ENCODE data around the gene RASD2.
A peak's percentile ranks its signal among the peaks of the same experiment; 100 is the strongest.

Gene RASD2

DNA sequence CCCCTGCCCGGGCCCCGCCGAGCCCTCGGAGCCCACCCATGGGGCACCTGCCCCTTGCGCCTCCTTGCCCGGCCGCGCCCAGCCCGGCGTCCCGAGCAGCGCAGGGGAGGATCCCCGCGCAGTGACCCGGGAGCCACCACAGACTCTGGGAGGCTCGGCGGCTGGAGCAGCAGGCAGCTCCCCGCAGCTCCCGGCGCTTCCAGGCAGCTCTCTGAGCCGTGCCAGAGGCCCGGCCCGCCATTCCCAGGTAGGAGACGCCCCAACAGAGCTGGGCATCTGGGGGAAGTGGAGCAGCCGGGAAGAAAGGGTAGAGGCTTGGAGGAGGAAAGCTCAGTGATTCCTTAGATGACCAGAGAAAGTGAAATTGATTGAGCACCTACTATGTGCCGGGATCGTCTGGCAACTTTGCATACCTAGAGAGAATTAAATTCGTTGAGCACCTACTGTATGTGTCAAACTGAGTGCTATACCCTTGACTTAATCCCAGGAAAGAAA, 670 bp downstream of the RASD2 start:
- peak; percentile 50 for DNase-seq (ENCODE audit: low spot score)

DNA sequence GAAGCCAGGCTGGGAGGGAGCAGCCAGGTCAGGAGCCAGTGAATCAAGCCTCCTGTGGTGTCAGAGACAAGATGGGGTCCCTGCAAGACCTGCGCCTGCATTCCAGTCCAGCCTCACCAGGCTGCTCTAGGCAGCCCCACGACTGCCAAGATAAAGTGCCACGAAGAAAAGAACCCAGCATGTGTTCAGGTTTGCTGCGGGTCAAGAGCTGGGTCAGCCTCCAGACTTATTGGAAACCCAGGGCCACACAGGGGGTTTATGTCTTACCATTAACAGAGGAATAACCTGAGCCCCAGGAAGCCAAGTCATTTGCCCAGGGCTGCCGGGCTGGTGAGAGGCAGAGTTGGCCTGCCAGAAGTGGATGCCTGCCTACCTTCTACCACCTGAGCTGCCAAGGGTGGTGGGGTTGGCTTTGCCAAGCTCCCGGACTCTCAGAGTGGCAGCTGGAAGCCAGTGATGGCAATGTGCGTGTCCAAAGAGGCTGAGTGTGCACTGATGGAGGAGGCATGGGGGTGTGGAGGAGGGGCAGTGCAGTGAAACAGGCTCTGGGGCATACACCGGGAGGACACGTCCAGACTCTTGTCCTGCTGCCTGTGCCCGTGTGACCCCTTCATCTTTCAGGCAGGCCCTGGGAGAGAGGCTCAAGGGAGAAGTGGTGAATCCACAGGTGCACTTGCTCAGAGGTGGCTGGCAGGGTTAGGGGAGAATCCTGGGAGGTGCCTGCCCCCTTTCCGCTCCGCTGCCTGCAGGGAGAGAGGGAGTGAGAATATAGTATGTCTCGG, 1.7 kb downstream of the RASD2 start:
- no peak for DNase-seq (ENCODE audit: low spot score)

DNA sequence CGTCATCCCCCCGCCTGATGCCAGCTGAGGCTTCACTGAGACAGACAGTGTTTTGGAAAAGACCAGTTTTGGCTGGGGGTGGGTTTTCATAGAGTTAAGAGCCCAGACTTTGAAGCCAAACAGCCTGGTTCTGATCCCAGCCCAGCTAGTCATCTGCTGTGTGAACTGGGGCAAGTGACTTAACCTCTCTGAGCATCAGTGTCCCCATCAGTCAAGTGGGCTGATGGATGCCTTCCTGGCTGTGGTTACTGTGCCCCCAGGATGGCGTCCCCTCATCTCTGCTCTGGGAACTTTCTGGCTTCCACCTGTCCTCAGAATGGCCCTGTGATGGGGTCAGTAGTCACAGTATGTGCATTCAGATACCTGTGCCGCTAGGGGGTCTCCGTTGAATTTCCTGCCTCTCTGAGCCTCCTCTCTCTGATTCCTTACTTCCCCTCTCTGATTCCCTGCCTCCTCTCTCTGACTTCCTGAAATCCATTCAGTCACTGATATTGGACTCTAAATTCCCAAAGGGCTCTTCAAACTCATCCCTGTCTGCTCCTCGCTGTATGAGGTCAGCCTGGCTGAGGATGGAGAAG, 2.4 kb downstream of the RASD2 start:
- DNase-seq (ENCODE audit: low spot score): no peak

DNA sequence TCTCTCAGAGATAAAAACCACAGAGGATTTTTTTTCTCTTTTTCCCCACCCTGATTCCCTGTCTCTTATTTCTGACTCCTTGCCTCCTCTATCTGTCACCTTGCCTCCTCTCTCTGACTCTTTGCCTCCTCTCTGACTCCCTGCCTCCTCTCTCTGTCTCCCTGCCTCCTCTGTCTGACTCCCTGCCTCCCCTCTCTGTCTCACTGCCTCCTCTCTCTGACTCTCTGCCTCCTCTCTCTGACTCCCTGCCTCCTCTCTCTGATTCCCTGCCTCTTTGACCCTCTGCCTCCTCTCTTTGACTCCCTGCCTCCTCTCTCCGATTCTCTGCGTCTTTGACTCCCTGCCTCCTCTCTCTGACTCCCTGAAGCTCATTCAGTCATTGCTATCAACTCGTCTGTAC, 3.1 kb downstream of the RASD2 start:
- DNase-seq (ENCODE audit: low spot score): no peak

DNA sequence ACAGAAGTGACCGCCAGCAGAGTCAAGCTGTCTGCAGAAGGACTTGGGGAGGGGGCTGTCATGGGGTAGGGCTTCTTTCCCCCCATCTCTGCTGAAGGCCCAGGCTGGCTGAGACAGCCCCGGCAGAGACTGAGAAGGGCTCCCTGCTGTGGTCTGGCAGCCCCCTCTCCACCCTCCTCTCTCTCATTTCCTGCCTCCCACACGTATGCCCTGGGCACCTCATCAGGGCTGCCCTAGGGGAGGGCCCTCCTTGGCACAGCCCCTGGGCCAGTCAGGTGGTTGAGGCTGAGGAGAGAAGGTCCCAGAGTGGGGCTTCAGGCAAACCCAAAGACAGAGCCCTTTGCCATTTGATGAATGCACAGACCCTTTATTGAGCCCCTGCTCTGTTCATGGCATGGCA, 3.6 kb downstream of the RASD2 start:
- DNase-seq (ENCODE audit: low spot score): no peak

DNA sequence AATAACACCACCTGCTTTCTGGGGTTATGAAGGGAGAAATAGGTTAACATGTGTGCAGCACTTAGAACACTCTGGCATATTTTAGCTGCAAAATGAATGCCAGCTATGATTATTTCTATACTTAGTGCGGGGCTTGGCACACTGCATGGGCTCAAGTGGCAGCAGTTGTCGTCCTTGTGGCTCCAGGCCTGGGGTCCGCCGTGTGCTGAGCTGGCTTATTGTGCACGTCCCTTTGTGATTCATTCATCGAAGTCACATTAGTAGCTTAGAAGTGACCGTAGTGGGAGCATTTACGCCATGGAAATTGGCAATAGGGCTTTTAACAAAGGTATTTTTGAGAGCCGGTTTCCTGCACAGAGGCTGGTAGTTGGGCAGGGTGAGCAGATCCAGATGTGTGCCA, 4.2 kb downstream of the RASD2 start:
- no peak for DNase-seq (ENCODE audit: low spot score)

DNA sequence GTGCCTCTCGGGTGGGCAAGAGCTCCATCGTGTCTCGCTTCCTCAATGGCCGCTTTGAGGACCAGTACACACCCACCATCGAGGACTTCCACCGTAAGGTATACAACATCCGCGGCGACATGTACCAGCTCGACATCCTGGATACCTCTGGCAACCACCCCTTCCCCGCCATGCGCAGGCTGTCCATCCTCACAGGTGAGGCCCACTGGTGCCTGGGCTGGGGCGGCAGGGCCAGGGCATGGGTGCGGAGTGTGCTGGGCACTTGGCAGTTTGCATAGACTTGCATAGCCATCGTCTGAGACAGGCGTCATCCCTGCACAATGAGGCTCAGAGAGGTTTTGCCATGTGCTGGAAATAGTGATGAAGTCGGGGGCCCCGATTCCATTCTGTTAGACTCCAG, 6.3 kb downstream of the RASD2 start:
- DNase-seq (ENCODE audit: low spot score): no peak

DNA sequence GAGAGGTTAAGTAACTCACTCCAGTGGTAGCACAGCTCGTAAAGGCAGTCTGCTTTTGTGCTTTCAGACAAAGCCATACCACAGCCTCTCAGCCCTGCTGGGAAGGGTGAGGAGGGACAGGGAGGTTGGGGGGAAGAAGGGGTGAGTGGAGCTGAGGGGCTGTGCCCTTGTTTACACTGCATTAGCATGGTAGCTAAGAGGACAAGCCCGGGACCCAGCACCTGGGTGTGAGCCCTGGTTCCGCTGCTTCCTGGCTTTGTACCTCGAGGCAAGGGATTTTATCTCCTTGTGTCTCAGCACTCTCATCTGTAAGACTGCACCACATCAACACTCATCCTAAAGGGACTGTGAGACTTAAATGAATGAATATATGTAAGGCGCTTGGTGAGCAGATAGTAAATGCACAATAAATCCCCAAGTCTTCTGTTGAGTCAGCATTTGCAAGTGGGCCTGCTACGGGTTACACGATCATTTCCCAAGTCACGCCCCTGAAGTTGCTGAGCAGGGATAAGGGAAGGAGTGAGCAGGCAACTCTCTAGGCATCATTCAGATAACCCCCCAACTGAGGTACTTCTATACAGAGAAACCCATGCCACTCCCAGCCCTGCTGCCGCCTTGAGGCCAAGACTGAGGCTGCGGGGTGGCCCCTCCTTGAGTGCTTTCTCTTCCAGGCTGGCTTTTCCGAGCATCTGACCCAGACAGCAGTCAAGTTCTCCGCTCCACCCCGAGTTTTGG, 7.5 kb downstream of the RASD2 start:
- peak; percentile 75 for DNase-seq (ENCODE audit: low spot score)

DNA sequence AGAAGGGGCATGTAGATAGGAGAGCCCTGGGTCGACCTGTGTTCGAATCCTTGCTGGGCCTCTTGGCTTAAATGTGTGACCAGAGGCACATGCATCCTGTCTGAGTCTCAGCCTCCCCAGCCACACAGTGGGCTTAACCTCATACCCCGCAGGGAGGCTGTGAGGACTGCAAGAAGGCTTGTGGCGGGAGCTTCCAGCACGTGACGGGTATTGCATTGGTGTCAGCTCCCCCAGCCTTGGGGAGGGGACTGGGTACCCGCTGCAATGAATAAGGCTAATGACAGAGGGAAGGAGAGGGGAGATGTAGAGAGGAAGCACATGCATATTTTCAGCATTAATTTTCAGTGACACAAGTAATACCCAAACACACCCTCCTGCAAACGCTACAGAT, 8.1 kb downstream of the RASD2 start:
- no peak for DNase-seq (ENCODE audit: low spot score)

DNA sequence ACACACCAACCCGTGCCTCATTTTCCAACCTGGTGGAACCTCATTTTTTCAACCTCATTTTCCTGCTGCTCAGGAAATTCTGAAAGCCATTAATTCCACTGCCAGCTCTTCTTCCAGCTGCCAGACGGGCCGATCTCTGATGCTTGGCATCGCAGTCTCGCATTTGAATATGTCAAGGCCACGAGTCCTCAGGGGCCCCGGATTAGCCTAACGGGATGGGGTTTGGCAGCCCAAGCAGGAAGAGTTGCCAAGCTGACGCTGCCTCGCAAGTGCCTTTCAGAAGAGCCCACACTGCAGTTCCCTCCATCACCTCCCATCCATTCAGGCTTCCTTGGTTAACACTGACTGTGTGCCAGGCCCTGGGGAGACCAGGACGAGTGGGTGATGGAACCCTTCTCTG, 8.7 kb downstream of the RASD2 start:
- no peak for DNase-seq (ENCODE audit: low spot score)

DNA sequence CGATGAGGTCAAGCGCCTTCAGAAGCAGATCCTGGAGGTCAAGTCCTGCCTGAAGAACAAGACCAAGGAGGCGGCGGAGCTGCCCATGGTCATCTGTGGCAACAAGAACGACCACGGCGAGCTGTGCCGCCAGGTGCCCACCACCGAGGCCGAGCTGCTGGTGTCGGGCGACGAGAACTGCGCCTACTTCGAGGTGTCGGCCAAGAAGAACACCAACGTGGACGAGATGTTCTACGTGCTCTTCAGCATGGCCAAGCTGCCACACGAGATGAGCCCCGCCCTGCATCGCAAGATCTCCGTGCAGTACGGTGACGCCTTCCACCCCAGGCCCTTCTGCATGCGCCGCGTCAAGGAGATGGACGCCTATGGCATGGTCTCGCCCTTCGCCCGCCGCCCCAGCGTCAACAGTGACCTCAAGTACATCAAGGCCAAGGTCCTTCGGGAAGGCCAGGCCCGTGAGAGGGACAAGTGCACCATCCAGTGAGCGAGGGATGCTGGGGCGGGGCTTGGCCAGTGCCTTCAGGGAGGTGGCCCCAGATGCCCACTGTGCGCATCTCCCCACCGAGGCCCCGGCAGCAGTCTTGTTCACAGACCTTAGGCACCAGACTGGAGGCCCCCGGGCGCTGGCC, 11.0 kb downstream of the RASD2 start:
- DNase-seq (ENCODE audit: low spot score): no peak

DNA sequence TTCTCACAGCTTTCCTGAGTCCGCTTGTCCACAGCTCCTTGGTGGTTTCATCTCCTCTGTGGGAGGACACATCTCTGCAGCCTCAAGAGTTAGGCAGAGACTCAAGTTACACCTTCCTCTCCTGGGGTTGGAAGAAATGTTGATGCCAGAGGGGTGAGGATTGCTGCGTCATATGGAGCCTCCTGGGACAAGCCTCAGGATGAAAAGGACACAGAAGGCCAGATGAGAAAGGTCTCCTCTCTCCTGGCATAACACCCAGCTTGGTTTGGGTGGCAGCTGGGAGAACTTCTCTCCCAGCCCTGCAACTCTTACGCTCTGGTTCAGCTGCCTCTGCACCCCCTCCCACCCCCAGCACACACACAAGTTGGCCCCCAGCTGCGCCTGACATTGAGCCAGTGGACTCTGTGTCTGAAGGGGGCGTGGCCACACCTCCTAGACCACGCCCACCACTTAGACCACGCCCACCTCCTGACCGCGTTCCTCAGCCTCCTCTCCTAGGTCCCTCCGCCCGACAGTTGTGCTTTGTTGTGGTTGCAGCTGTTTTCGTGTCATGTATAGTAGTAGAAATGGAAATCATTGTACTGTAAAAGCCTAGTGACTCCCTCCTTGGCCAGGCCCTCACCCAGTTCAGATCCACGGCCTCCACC, 11.7 kb downstream of the RASD2 start:
- DNase-seq (ENCODE audit: low spot score): peak; percentile 99

DNA sequence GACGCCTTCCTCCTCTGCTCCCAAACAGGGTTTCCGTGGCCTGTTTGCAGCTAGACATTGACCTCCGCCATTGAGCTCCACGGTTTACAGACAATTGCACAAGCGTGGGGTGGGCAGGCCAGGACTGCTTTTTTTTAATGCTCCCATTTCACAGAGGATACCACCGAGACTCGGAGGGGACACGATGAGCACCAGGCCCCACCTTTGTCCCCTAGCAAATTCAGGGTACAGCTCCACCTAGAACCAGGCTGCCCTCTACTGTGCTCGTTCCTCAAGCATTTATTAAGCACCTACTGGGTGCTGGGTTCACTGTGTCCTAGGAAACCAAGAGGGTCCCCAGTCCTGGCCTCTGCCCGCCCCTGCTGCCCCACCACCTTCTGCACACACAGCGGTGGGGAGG, 12.2 kb downstream of the RASD2 start:
- peak; percentile 42 for DNase-seq (ENCODE audit: low spot score)

DNA sequence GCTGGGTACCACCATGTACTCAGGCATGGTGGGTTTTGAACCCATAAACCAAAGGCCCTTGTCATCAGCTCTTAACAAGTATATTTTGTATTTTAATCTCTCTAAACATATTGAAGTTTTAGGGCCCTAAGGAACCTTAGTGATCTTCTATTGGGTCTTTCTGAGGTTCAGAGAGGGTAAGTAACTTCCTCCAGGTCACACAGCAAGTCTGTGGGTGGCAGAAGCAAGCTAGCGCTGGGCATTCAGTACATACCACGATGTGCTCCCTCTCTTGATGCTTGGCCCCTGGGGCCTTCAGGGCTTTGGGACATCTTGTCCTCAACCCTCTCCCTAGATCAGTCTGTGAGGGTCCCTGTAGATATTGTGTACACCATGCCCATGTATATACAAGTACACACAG, 12.7 kb downstream of the RASD2 start:
- no peak for DNase-seq (ENCODE audit: low spot score)

DNA sequence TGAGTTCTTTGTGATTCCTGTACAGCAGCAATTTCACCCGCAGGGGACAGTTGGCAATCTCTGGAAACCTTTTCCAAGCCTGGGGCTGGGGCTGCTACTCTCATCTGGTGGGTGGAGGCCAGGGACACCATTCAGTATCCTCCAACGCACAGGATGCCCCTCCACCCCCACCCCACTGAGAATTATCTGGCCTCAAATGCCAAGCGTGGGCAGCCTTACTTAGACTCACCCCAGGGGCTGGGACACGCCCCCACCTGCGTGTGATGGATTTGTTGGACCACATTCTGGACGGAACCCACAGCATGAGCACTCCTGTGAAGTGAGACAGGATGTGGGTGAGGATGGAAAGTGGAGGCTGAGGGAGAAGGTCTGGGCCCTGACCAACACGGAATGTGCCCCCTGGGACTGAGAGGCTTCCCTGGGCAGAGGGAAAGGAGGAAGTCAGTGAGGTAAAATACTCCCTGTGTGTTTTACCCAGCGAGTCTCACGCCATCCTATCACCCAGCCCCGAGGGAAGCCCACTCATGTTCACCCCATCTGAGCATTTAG, 13.7 kb downstream of the RASD2 start:
- DNase-seq (ENCODE audit: low spot score): no peak

DNA sequence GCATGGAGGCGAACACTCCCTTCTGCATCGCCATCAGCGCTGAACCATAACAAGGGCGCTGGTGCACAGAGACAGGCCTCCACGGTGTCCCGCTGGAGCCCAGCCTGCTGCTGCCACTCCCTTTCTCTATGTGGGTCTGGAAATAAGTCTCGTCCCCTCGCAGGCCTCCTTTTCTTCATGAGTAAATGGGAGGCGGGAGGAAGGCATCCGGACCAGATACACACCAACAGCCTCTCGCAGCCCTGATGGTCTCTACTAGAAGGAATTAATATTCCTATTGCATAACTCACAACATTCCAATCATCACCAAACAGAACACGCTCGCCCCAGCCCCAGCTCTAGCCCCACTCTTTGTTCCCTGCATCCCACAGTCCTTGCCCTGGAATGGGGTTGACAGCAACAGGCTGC, 14.9 kb downstream of the RASD2 start:
- no peak for DNase-seq (ENCODE audit: low spot score)

DNA sequence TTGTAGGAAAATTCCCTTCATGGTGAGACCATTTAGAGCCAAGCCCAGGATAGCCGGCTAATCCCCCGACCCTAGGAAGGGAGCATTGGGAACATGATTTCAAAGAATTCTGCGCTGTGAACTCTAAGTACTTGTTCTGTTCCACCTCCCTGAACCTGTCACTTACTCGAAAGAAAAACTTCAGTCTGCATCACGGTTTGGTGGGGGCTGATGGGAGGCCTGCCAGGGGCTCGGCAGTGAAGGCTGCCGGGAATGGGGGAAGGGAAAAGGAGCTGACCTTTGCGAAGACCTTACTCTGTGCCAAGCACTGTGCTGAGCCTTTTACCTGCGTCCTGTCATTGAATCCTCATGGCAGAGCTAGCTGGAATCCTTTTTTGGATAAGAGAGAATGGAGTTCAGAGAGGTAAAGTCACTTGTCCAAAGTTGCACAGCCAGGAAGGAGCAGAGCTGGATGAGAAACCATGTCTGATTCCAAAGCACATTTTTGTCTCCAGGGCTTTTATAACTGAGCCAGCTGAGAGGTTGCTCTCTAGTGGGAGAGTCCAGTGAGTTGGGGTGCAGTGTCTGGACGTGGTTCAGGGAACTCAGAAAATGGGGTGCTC, 15.4 kb downstream of the RASD2 start:
- DNase-seq (ENCODE audit: low spot score): no peak

DNA sequence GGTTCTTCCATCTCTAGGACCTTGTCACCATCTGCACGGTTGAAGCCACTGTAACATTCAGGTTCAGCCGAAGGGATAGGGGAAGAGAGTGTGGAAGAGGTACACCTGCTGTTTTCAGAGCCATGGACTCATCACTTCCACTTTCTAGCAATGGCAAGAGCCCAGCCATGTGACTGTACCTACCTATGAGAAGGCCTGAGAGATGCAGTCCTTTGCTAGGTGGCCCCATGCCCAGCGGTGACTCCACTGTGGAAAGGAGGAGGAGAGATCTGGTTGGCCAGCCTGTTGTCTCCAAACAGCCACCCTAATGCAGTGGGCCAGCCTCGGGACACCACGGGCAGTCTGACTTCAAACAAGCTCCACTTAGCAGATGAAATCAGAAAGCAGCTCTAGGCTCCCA, 16.0 kb downstream of the RASD2 start:
- no peak for DNase-seq (ENCODE audit: low spot score)

DNA sequence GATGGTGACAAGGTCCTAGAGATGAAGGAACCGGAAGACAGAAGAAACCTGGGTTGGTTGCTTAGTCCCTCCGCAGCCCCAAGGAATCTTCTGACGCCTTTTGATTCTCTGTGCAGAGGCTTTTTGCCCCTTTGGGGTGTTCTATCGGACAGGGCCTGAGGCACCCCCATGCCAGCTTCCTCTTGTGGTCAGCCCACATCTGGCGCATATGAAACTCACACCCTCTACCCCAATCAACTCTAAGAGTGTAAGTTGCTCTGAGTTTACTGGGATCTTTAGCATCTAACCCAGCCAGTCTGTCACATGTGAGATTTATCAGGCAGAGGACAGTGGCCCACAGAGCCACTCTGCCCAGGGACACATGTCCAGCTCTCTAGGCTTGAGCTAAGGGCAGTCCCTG, 17.4 kb downstream of the RASD2 start:
- no peak for DNase-seq (ENCODE audit: low spot score)

DNA sequence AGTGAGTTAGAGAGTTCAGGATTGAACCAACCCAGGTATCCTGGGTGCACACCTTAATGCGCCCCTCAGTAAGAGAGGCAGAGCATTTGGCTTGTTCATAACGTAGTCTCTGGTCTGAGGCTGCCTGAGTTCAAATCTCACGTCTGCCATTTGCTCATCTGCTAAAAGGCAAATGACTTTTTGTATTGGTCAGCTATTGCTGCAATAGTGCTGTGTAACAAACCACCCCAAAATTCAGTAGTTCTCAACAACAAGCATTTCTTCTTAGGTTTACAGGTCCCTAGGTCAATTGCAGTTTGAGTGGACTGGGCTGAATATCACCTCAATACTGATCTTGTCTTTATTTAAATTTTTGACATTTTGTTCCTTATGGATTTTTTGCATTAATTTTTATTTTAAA, 18.1 kb downstream of the RASD2 start:
- no peak for DNase-seq (ENCODE audit: low spot score)

DNA sequence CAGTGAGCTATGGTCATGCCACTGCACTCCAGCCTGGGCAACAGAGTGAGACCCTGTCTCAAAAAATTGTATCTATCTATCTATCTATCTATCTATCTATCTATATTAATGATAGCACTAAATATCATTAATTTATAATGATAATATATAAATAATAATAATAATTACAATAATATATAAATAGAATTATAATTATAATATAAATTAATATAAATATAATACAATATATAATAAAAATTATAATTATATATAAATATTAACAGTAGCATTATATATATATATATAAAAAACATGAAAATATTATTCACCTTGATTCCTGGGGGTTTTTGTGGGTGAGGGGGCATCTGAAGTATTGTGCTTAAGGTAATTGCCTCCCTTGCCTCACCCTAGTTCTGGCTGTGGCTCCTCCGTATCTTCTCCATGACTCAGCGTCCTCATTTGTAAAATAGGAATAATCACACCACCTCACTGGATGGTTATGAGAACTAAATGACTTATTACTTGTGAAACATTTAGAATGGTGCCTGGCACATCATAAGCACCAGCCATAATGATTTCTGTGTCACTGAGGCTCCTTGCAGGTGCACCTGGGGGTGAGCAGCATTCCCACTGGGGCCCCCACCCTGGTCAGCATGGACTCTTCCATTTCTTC, 18.8 kb downstream of the RASD2 start:
- no peak for DNase-seq (ENCODE audit: low spot score)
